Body of pancreas (tissue), 4 donors: ENCODE data around the gene OTOP1.
"Not testable (repeated sequence)": the region's sequence is repeated elsewhere in the genome, so short reads cannot be mapped to it uniquely, and the experiment has no call there.

Experiments used
- POLR2A ChIP-seq, 3 donors: fragments of 450-650 bp; IDR thresholded peaks; one replicate each; pipeline ENCODE4 v1.6.1; 2016; ENCODE audit warnings: antibody characterized with exemption in 3 of 3, mild to moderate bottlenecking in 2 of 3
- TF ChIP-seq, protein P1 (sequence below), 7 experiments: fragments of 450-650 bp in 4 of 7; fragments of 200-600 bp in 3 of 7; sonication (generic) in 3 of 7; IDR thresholded peaks; one replicate each; pipeline ENCODE4 v1.5.1; 2016 to 2019; ENCODE audit warnings: antibody characterized with exemption in 7 of 7

DNA sequence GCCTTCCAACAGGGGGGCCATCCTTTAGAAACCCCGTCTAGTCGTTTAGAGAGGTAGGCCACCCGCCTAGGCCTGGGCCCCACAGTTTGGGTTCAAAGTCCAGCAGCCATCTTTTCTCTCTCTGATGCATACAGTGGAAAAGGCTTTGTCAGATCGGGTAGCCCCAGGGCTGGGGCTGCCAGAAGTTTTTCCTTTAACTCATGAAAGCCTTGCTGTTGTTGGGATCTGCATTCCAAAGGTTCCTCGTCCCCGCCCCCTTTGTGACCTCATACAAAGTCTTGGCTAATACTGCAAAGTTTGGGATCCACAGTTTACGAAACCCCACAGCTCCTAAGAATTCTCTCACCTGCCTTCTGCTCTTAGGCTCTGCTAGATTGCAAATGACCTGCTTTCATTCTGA is 64.5 kb downstream of the OTOP1 start:
- TF ChIP-seq, protein P1, sequence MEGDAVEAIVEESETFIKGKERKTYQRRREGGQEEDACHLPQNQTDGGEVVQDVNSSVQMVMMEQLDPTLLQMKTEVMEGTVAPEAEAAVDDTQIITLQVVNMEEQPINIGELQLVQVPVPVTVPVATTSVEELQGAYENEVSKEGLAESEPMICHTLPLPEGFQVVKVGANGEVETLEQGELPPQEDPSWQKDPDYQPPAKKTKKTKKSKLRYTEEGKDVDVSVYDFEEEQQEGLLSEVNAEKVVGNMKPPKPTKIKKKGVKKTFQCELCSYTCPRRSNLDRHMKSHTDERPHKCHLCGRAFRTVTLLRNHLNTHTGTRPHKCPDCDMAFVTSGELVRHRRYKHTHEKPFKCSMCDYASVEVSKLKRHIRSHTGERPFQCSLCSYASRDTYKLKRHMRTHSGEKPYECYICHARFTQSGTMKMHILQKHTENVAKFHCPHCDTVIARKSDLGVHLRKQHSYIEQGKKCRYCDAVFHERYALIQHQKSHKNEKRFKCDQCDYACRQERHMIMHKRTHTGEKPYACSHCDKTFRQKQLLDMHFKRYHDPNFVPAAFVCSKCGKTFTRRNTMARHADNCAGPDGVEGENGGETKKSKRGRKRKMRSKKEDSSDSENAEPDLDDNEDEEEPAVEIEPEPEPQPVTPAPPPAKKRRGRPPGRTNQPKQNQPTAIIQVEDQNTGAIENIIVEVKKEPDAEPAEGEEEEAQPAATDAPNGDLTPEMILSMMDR (IDR thresholded peaks at IDR 0.05): not testable (repeated sequence)
- TF ChIP-seq POLR2A (IDR thresholded peaks at IDR 0.05): not testable (repeated sequence)
